SK-N-SH treated with all-trans-retinoic acid at 6 μM for 48 hours (cell line): ENCODE data around the gene FDX2.

Source experiments
- CSRNP3 ChIP-seq: fragments of 250-450 bp; sonication (Bioruptor Pico); IDR thresholded peaks from 2 replicates; pipeline ENCODE4 v1.5.1; 2021; ENCODE audit warnings: mild to moderate bottlenecking, moderate library complexity
- OSR1 ChIP-seq: fragments of 250-450 bp; sonication (Bioruptor Pico); IDR thresholded peaks from 2 replicates; pipeline ENCODE4 v1.8.0; 2022; ENCODE audit warnings: moderate library complexity, mild to moderate bottlenecking, inconsistent platforms
- TCF4 ChIP-seq: fragments of 250-450 bp; sonication (Bioruptor Pico); IDR thresholded peaks from 2 replicates; pipeline ENCODE4 v1.8.0; 2021; ENCODE audit warnings: mild to moderate bottlenecking, moderate library complexity, borderline replicate concordance
- ZC3H10 ChIP-seq: fragments of 250-450 bp; sonication (Bioruptor Pico); IDR thresholded peaks from 2 replicates; pipeline ENCODE4 v1.5.1; 2021; ENCODE audit warnings: mild to moderate bottlenecking, moderate library complexity

- TF ChIP-seq ZC3H10 (CRISPR knock-in tag) (no peak), OSR1 (no peak), TCF4 (CRISPR knock-in tag) (no peak), CSRNP3 (no peak)
These were observed 6.3 kb upstream of the FDX2 start for GRCh38 chr19:10321874-10322835.
